ENCODE data around the gene MTHFR.

GRCh38 chr1:11806307-11806936, 658 bp upstream of the MTHFR start:
- TF ChIP-seq CTCF (IDR thresholded peaks at IDR 0.05), result no peak
- TF ChIP-seq POLR2A (IDR thresholded peaks at IDR 0.05), result no peak
